ENCODE measurements around the gene DUSP21. TPM values are rescaled to one million over a fixed set of nuclear protein-coding genes. Genes with fewer than 3 reads are reported as not detected.

DUSP21 gene
- total and polyA plus RNA-seq, 2 of the 4 experiments (the other 2 are of a cell fraction) = not detected

GRCh38 chrX:44816367-44816766 lies 27.5 kb upstream of the DUSP21 start:
- intact Hi-C loops (cut with micrococcal nuclease) = no loop called here
- H3K4ac ChIP-seq (ENCODE audit: low read depth, low read length) = no peak overlapping the region
- no peak overlapping the region for H3K14ac ChIP-seq (replicated peaks; ENCODE audit: low read depth, low read length)
- no peak overlapping the region for H2BK5ac ChIP-seq (ENCODE audit: low read depth, low read length, poor library complexity, severe bottlenecking)
- dilution Hi-C loops (cut with HindIII; ENCODE audit: low sequenced_read_pairs, unreplicated experiment) = no loop called here
- no peak for TF ChIP-seq MXI1 (IDR thresholded peaks at IDR 0.05; ENCODE audit: borderline replicate concordance, low read depth, low read length)
- no peak overlapping the region for H2BK15ac ChIP-seq (ENCODE audit: low read depth, low read length)
- no peak overlapping the region for H2AK5ac ChIP-seq (ENCODE audit: low read depth, low read length)
- no peaks in the 10 kb centered on the region for H3K4me1 ChIP-seq (ENCODE audit: control insufficient read depth, insufficient read depth, low read length)
- no peaks in the 10 kb centered on the region for H3K79me1 ChIP-seq (ENCODE audit: low read depth in 1 of 2, low read length in 2 of 2)
- H3K9ac ChIP-seq (ENCODE audit: low read depth, low read length) = no peak overlapping the region
- no peak overlapping the region for H3K18ac ChIP-seq (ENCODE audit: low read depth, low read length)
- H4K91ac ChIP-seq (ENCODE audit: insufficient read depth, low read depth, low read length) = no peak overlapping the region
- BruUV-seq (replicated peaks) = no TSS peak
- no peaks in the 10 kb centered on the region; the same call in none of the 2 replicates for H3K27me3 ChIP-seq (ENCODE audit: control insufficient read depth, insufficient read depth, low read length)
- H2AFZ ChIP-seq (replicated peaks; ENCODE audit: low read length, poor library complexity) = no peak overlapping the region
- no peaks in the 10 kb centered on the region for H3K9me1 ChIP-seq (ENCODE audit: insufficient read depth, low read length)
- no peaks in the 10 kb centered on the region for H4K20me1 ChIP-seq (ENCODE audit: insufficient read depth, low read length)
- no peak overlapping the region for H3K4me2 ChIP-seq (ENCODE audit: low read depth, low read length)
- H3K27ac ChIP-seq (ENCODE audit: insufficient read depth, low read length) = no peak overlapping the region
- no peak overlapping the region for H2BK120ac ChIP-seq (ENCODE audit: low read depth, low read length)
- no peaks in the 10 kb centered on the region for H3K9me3 ChIP-seq (ENCODE audit: control insufficient read depth, insufficient read depth, low read length)
- no peak overlapping the region for H3K23ac ChIP-seq (ENCODE audit: low read depth, low read length)
- in situ Hi-C loops (cut with MboI; ENCODE audit: low sequenced_read_pairs) = no loop called here
- no peak overlapping the region for H2AK9ac ChIP-seq (replicated peaks; ENCODE audit: low read depth, low read length, poor library complexity)
- H3K56ac ChIP-seq (ENCODE audit: extremely low read depth, insufficient read depth, low read length) = no peak overlapping the region
- DNase-seq = no peak
- WGBS, 2 experiments (ENCODE audit: extremely low coverage in 2 of 2, insufficient read length in 1 of 2) = no CpG with 5 or more reads among the region's 2 CpGs
- no peak overlapping the region for H3K4me3 ChIP-seq (ENCODE audit: insufficient read depth, low read depth, low read length)
- H2BK20ac ChIP-seq (ENCODE audit: low read depth, low read length) = no peak overlapping the region
- no peak for ATAC-seq (ENCODE audit: low read depth)
- ChIA-PET POLR2A (ENCODE audit: unreplicated experiment) (no interaction called here), CTCF (no interaction called here)
- H4K5ac ChIP-seq (ENCODE audit: low read depth, low read length) = no peak overlapping the region
- H3K36me3 ChIP-seq (ENCODE audit: control insufficient read depth, insufficient read depth, low read length) = no peaks in the 10 kb centered on the region
- no peak overlapping the region for H4K8ac ChIP-seq (ENCODE audit: low read depth in 2 of 2, low read length in 2 of 2)
